Naive B cell (primary cell): ENCODE results near the gene GALNT13. TPM values are rescaled to one million over a fixed set of nuclear protein-coding genes. Genes with fewer than 3 reads are reported as not detected.
"Not testable (repeated sequence)": the region's sequence is repeated elsewhere in the genome, so short reads cannot be mapped to it uniquely, and the experiment has no call there.

Source experiments
- ATAC-seq, 2 donors: fragments of 150-1000 bp; cut with Tn5 transposase; 2 replicates each; pipeline ENCODE4 v1.10.0; 2021; ENCODE audit warnings: low read depth in 2 of 2, mild to moderate bottlenecking in 2 of 2, moderate library complexity in 2 of 2
- DNase-seq: peaks from one replicate; pipeline ENCODE4 v3.0.0; 2022
- H3K27ac Mint-ChIP-seq, 6 donors: one replicate each; pipeline ENCODE4 v1.8.0; 2020 to 2022; ENCODE audit warnings: mild to moderate bottlenecking in 6 of 6, mixed read lengths in 6 of 6, moderate library complexity in 5 of 6, inconsistent platforms in 2 of 6
- H3K27me3 Mint-ChIP-seq, 3 donors: one replicate each; pipeline ENCODE4 v1.8.0; 2021 to 2022; ENCODE audit warnings: mixed read lengths in 3 of 3, mild to moderate bottlenecking in 1 of 3
- H3K36me3 Mint-ChIP-seq, 2 donors: one replicate each; pipeline ENCODE4 v1.8.0; 2020 to 2022; ENCODE audit warnings: mixed read lengths in 2 of 2, inconsistent platforms in 1 of 2, mild to moderate bottlenecking in 1 of 2
- H3K4me1 Mint-ChIP-seq, 3 donors: one replicate each; pipeline ENCODE4 v1.8.0; 2020 to 2022; ENCODE audit warnings: mixed read lengths in 3 of 3, inconsistent platforms in 1 of 3, mild to moderate bottlenecking in 1 of 3, moderate library complexity in 1 of 3
- H3K4me3 Mint-ChIP-seq, 8 donors: one replicate each; pipeline ENCODE4 v1.8.0; 2020 to 2022; ENCODE audit warnings: mild to moderate bottlenecking in 8 of 8, mixed read lengths in 8 of 8, moderate library complexity in 8 of 8, inconsistent platforms in 2 of 8
- H3K9me3 Mint-ChIP-seq, 7 donors: one replicate each; pipeline ENCODE4 v1.8.0; 2020 to 2022; ENCODE audit warnings: mixed read lengths in 7 of 7, mild to moderate bottlenecking in 5 of 7, inconsistent platforms in 2 of 7, moderate library complexity in 1 of 7
- polyA plus RNA-seq, 6 donors: library from polyadenylated mRNA; unstranded; fragments of 300-500 nt; fragmentation: Illumina TruSeq; gene quantifications; one replicate each; pipeline ENCODE4 v1.2.3, GENCODE V29; 2021; ENCODE audit warnings: low read depth in 6 of 6

The GALNT13 gene
- polyA plus RNA-seq, 6 donors from 2014 or later: not detected

- no peak for ATAC-seq
- Mint-ChIP-seq H3K4me3 (no peak overlapping the region), H3K4me1 (no peaks in the 10 kb centered on the region)
Observed at GRCh38 chr2:154449951-154450658, 578.4 kb downstream of the GALNT13 start.

GRCh38 chr2:154452471-154452870 lies 580.7 kb downstream of the GALNT13 start:
- H3K9me3 Mint-ChIP-seq: no peaks in the 10 kb centered on the region
- no peak overlapping the region for H3K4me3 Mint-ChIP-seq
- no peaks in the 10 kb centered on the region for H3K4me1 Mint-ChIP-seq
- H3K27me3 Mint-ChIP-seq: no peaks in the 10 kb centered on the region
- H3K36me3 Mint-ChIP-seq: no peaks in the 10 kb centered on the region
- no peak overlapping the region for H3K27ac Mint-ChIP-seq
- ATAC-seq: no peak
- DNase-seq: no peak

More at GRCh38 chr2:154449951-154450658, 578.4 kb downstream of the GALNT13 start:
- Mint-ChIP-seq H3K27me3 (no peaks in the 10 kb centered on the region), H3K9me3 (no peaks in the 10 kb centered on the region), H3K27ac (no peak overlapping the region), H3K36me3 (no peaks in the 10 kb centered on the region)
- no peak for DNase-seq

- Mint-ChIP-seq H3K4me3 (no peak overlapping the region), H3K27me3 (no peaks in the 10 kb centered on the region), H3K36me3 (no peaks in the 10 kb centered on the region), H3K9me3 (peaks cover 0 to 2% (median 0%) of the 10 kb centered on the region in 7 donors), H3K4me1 (no peaks in the 10 kb centered on the region), H3K27ac (no peak overlapping the region)
- no peak for ATAC-seq
- no peak for DNase-seq
Observed at GRCh38 chr2:154452906-154453493, 581.3 kb downstream of the GALNT13 start.

GRCh38 chr2:154455166-154455565 lies 583.4 kb downstream of the GALNT13 start:
- ATAC-seq: no peak
- Mint-ChIP-seq H3K9me3 (peaks cover 0 to 4% (median 0%) of the 10 kb centered on the region in 7 donors), H3K4me3 (no peak overlapping the region), H3K27ac (no peak overlapping the region), H3K4me1 (no peaks in the 10 kb centered on the region), H3K27me3 (no peaks in the 10 kb centered on the region), H3K36me3 (no peaks in the 10 kb centered on the region)
- DNase-seq: no peak

GRCh38 chr2:154455866-154456265 lies 584.1 kb downstream of the GALNT13 start:
- Mint-ChIP-seq H3K27ac (no peak overlapping the region), H3K4me1 (no peaks in the 10 kb centered on the region), H3K27me3 (no peaks in the 10 kb centered on the region), H3K36me3 (no peaks in the 10 kb centered on the region), H3K4me3 (no peak overlapping the region), H3K9me3 (peaks cover 0 to 4% (median 0%) of the 10 kb centered on the region in 7 donors)
- DNase-seq (no peak), ATAC-seq (no peak)

- Mint-ChIP-seq H3K4me3 (no peak overlapping the region), H3K4me1 (no peaks in the 10 kb centered on the region), H3K36me3 (no peaks in the 10 kb centered on the region), H3K27ac (no peak overlapping the region), H3K9me3 (peaks cover 0 to 4% (median 0%) of the 10 kb centered on the region in 7 donors), H3K27me3 (no peaks in the 10 kb centered on the region)
- ATAC-seq (no peak), DNase-seq (no peak)
Observed at GRCh38 chr2:154457286-154457685, 585.6 kb downstream of the GALNT13 start.

- Mint-ChIP-seq H3K9me3 (peaks cover 0 to 4% (median 0%) of the 10 kb centered on the region in 7 donors), H3K27me3 (no peaks in the 10 kb centered on the region), H3K4me3 (no peak overlapping the region), H3K36me3 (no peaks in the 10 kb centered on the region), H3K27ac (no peak overlapping the region), H3K4me1 (no peaks in the 10 kb centered on the region)
- no peak for DNase-seq
- ATAC-seq: no peak
Observed at GRCh38 chr2:154459286-154459685, 587.6 kb downstream of the GALNT13 start.

GRCh38 chr2:154462634-154463033 lies 590.9 kb downstream of the GALNT13 start:
- Mint-ChIP-seq H3K4me3 (no peak overlapping the region), H3K27ac (no peak overlapping the region), H3K9me3 (peaks cover 0 to 4% (median 0%) of the 10 kb centered on the region in 7 donors), H3K27me3 (no peaks in the 10 kb centered on the region), H3K4me1 (no peaks in the 10 kb centered on the region), H3K36me3 (no peaks in the 10 kb centered on the region)
- DNase-seq (no peak), ATAC-seq (no peak)

GRCh38 chr2:154466226-154466625 lies 594.5 kb downstream of the GALNT13 start:
- DNase-seq (no peak), ATAC-seq (no peak)
- no peaks in the 10 kb centered on the region for H3K27me3 Mint-ChIP-seq
- H3K36me3 Mint-ChIP-seq: no peaks in the 10 kb centered on the region
- no peak overlapping the region for H3K27ac Mint-ChIP-seq
- H3K9me3 Mint-ChIP-seq: peaks cover 0 to 6% (median 0%) of the 10 kb centered on the region in 7 donors
- H3K4me1 Mint-ChIP-seq: no peaks in the 10 kb centered on the region
- no peak overlapping the region for H3K4me3 Mint-ChIP-seq

GRCh38 chr2:154470376-154470775 lies 598.7 kb downstream of the GALNT13 start:
- DNase-seq (no peak), ATAC-seq (no peak)
- no peaks in the 10 kb centered on the region for H3K27me3 Mint-ChIP-seq
- H3K9me3 Mint-ChIP-seq: peaks cover 0 to 6% (median 0%) of the 10 kb centered on the region in 7 donors
- no peak overlapping the region for H3K4me3 Mint-ChIP-seq
- no peaks in the 10 kb centered on the region for H3K36me3 Mint-ChIP-seq
- no peaks in the 10 kb centered on the region for H3K4me1 Mint-ChIP-seq
- no peak overlapping the region for H3K27ac Mint-ChIP-seq

GRCh38 chr2:154471492-154471891 lies 599.8 kb downstream of the GALNT13 start:
- H3K27ac Mint-ChIP-seq, H3K4me3 Mint-ChIP-seq, H3K4me1 Mint-ChIP-seq, H3K36me3 Mint-ChIP-seq, H3K27me3 Mint-ChIP-seq, ATAC-seq, DNase-seq, H3K9me3 Mint-ChIP-seq: not testable (repeated sequence)

GRCh38 chr2:154477319-154477718 lies 605.6 kb downstream of the GALNT13 start:
- H3K27me3 Mint-ChIP-seq: no peaks in the 10 kb centered on the region
- H3K4me3 Mint-ChIP-seq: no peak overlapping the region
- H3K36me3 Mint-ChIP-seq: no peaks in the 10 kb centered on the region
- H3K4me1 Mint-ChIP-seq: no peaks in the 10 kb centered on the region
- no peak overlapping the region for H3K27ac Mint-ChIP-seq
- H3K9me3 Mint-ChIP-seq: peaks cover 0 to 5% (median 0%) of the 10 kb centered on the region in 7 donors
- no peak for DNase-seq
- no peak for ATAC-seq

GRCh38 chr2:154480521-154480920 lies 608.8 kb downstream of the GALNT13 start:
- Mint-ChIP-seq H3K36me3 (no peaks in the 10 kb centered on the region), H3K4me1 (no peaks in the 10 kb centered on the region), H3K4me3 (no peak overlapping the region), H3K9me3 (peaks cover 0 to 5% (median 0%) of the 10 kb centered on the region in 7 donors), H3K27me3 (no peaks in the 10 kb centered on the region), H3K27ac (no peak overlapping the region)
- ATAC-seq (no peak), DNase-seq (no peak)

- no peak overlapping the region for H3K4me3 Mint-ChIP-seq
- no peak overlapping the region for H3K27ac Mint-ChIP-seq
- no peaks in the 10 kb centered on the region for H3K36me3 Mint-ChIP-seq
- H3K4me1 Mint-ChIP-seq: no peaks in the 10 kb centered on the region
- ATAC-seq (no peak), DNase-seq (no peak)
- no peaks in the 10 kb centered on the region for H3K27me3 Mint-ChIP-seq
- peaks cover 0 to 6% (median 0%) of the 10 kb centered on the region in 7 donors for H3K9me3 Mint-ChIP-seq
Observed at GRCh38 chr2:154481336-154481735, 609.6 kb downstream of the GALNT13 start.
